ENCODE data around the gene COL9A3. TPM values are rescaled to one million over a fixed set of nuclear protein-coding genes. Genes with fewer than 3 reads are reported as not detected.
A peak's percentile ranks its signal among the peaks of the same experiment; 100 is the strongest.

The COL9A3 gene
- total and polyA plus RNA-seq, 2 donors from 2014 or later, result 2.3 to 4.3 TPM

GRCh38 chr20:62835931-62836861, 19.3 kb downstream of the COL9A3 start:
- H3K27me3 ChIP-seq (ENCODE audit: control insufficient read depth, insufficient read depth, low read length), result no peaks in the 10 kb centered on the region
- TF ChIP-seq CTCF (IDR thresholded peaks at IDR 0.05; ENCODE audit: borderline replicate concordance, extremely low read depth, insufficient read depth), result no peak
- intact Hi-C loops (cut with DNase I), result no loop called here
- no peak overlapping the region for H3K9ac ChIP-seq (ENCODE audit: low read length in 3 of 3)
- H3K4me1 ChIP-seq (ENCODE audit: control insufficient read depth in 2 of 3, insufficient read depth in 2 of 3, low read depth in 1 of 3, low read length in 3 of 3), result peaks cover 0 to 13% (median 2%) of the 10 kb centered on the region in 3 donors
- H3K9me3 ChIP-seq (ENCODE audit: control insufficient read depth in 2 of 3, insufficient read depth in 1 of 3, low read length in 3 of 3), result no peaks in the 10 kb centered on the region
- H3K36me3 ChIP-seq (ENCODE audit: control insufficient read depth in 2 of 3, insufficient read depth in 3 of 3, low read length in 3 of 3), result no peaks in the 10 kb centered on the region
- FAIRE-seq (no peak), DNase-seq (peak; percentile 62 to 77 (median 70))
- H3K4me3 ChIP-seq (ENCODE audit: low read length in 3 of 3), result no peak overlapping the region
- H3K27ac ChIP-seq (ENCODE audit: low read depth in 2 of 2, low read length in 2 of 2), result no peak overlapping the region

GRCh38 chr20:62836967-62837490, 20.2 kb downstream of the COL9A3 start:
- Histone ChIP-seq H3K4me1 (ENCODE audit: control insufficient read depth in 2 of 3, insufficient read depth in 2 of 3, low read depth in 1 of 3, low read length in 3 of 3) (peaks cover 0 to 11% (median 2%) of the 10 kb centered on the region in 3 donors), H3K4me3 (ENCODE audit: low read length in 3 of 3) (no peak overlapping the region), H3K9me3 (ENCODE audit: control insufficient read depth in 2 of 3, insufficient read depth in 1 of 3, low read length in 3 of 3) (no peaks in the 10 kb centered on the region), H3K27me3 (ENCODE audit: control insufficient read depth, insufficient read depth, low read length) (no peaks in the 10 kb centered on the region), H3K9ac (ENCODE audit: low read length in 3 of 3) (no peak overlapping the region), H3K36me3 (ENCODE audit: control insufficient read depth in 2 of 3, insufficient read depth in 3 of 3, low read length in 3 of 3) (no peaks in the 10 kb centered on the region), H3K27ac (ENCODE audit: low read depth in 2 of 2, low read length in 2 of 2) (no peak overlapping the region)
- TF ChIP-seq CTCF (IDR thresholded peaks at IDR 0.05; ENCODE audit: borderline replicate concordance, extremely low read depth, insufficient read depth), result no peak
- DNase-seq (peak in 1 of 5 donors; percentile 68), FAIRE-seq (no peak)
- intact Hi-C loops (cut with DNase I), result no loop called here

- Histone ChIP-seq H3K9me3 (ENCODE audit: control insufficient read depth in 2 of 3, insufficient read depth in 1 of 3, low read length in 3 of 3) (no peaks in the 10 kb centered on the region), H3K27ac (ENCODE audit: low read depth in 2 of 2, low read length in 2 of 2) (no peak overlapping the region), H3K9ac (ENCODE audit: low read length in 3 of 3) (no peak overlapping the region), H3K36me3 (ENCODE audit: control insufficient read depth in 2 of 3, insufficient read depth in 3 of 3, low read length in 3 of 3) (no peaks in the 10 kb centered on the region), H3K27me3 (ENCODE audit: control insufficient read depth, insufficient read depth, low read length) (no peaks in the 10 kb centered on the region), H3K4me3 (ENCODE audit: low read length in 3 of 3) (no peak overlapping the region), H3K4me1 (ENCODE audit: control insufficient read depth in 2 of 3, insufficient read depth in 2 of 3, low read depth in 1 of 3, low read length in 3 of 3) (peaks cover 0 to 5% (median 2%) of the 10 kb centered on the region in 3 donors)
- intact Hi-C loops (cut with DNase I), result no loop called here
- no peak for DNase-seq
- no peak for TF ChIP-seq CTCF (IDR thresholded peaks at IDR 0.05; ENCODE audit: borderline replicate concordance, extremely low read depth, insufficient read depth)
- no peak for FAIRE-seq
These were observed 20.9 kb downstream of the COL9A3 start for GRCh38 chr20:62837790-62838127.

Data from kidney (tissue), 14 donors.